ENCODE results near the gene ARL13A. TPM values are rescaled to one million over a fixed set of nuclear protein-coding genes. Genes with fewer than 3 reads are reported as not detected.

The ARL13A gene
- not detected for total RNA-seq

DNA sequence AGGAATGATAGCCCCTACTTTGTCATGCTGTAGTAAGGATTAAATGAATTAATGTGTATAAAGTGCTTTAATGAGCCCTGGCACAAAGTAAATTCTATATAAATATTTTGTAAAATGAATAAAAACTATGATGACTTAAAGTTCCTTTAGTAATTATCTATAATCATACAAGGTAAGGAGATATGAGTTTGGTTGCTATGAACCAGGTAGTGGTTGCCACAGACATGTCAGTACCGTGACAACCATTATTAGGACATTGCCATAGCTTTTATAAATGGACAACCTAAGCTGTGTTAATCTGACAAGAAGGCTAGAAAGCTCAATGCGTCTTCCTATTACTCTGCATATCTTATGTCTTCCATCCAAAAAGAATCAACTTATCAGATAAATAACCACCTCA, at the start of gene ARL13A:
Gene ARL13A (plus strand): TSS at position 301 of the 400 bp plus-strand sequence. CDS start 3,982 bp downstream, outside the sequence.
- Histone ChIP-seq H3K4me3 (no peak within 1 kb of the TSS), H3K4me1 (no peaks in the 10 kb centered on the region), H3K27ac (no peak within 1 kb of the TSS), H3K9me3 (no peaks in the 10 kb centered on the region), H3K36me3 (no peaks in the 10 kb centered on the region), H3K27me3 (no peaks in the 10 kb centered on the region)
- TF ChIP-seq EP300 (IDR thresholded peaks at IDR 0.05): no peak
- no peak for TF ChIP-seq CTCF (IDR thresholded peaks at IDR 0.05)
- no peak for TF ChIP-seq POLR2A (IDR thresholded peaks at IDR 0.05)
- no peak for TF ChIP-seq POLR2AphosphoS5 (IDR thresholded peaks at IDR 0.05)
- DNase-seq (ENCODE audit: low spot score in 2 of 2): no peak
- 75% methylated on average over 2 of the region's 2 CpGs for WGBS

DNA sequence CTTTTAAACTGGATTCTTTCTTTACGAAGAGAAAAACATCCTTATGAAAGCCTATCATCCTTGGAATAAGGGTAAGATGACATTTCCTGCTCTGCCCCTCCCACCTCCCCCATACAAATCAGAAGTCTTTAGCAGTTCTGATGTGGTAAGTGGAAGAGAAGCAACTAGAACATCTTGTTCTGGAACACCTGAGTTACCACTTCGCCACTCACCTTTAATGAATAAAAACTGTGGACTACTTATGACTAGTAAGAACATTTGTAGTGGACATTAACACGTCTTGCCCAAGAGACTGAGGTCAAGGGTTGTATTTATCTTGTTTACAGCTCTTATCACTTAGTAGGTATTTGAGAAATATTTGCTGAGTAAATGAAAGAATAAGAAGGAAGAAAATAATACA, 45.1 kb upstream of the ARL13A start:
- no peak overlapping the region for H3K4me3 ChIP-seq
- no peak overlapping the region for H3K27ac ChIP-seq
- TF ChIP-seq POLR2AphosphoS5 (IDR thresholded peaks at IDR 0.05): no peak
- TF ChIP-seq POLR2A (IDR thresholded peaks at IDR 0.05): no peak
- TF ChIP-seq CTCF (IDR thresholded peaks at IDR 0.05): no peak
- TF ChIP-seq EP300 (IDR thresholded peaks at IDR 0.05): no peak
- no peaks in the 10 kb centered on the region for H3K9me3 ChIP-seq
- 62% methylated on average over 3 of the region's 3 CpGs for WGBS
- DNase-seq (ENCODE audit: low spot score in 2 of 2): no peak
- H3K27me3 ChIP-seq: no peaks in the 10 kb centered on the region
- H3K4me1 ChIP-seq: peaks cover under 1% of the 10 kb centered on the region
- H3K36me3 ChIP-seq: no peaks in the 10 kb centered on the region

DNA sequence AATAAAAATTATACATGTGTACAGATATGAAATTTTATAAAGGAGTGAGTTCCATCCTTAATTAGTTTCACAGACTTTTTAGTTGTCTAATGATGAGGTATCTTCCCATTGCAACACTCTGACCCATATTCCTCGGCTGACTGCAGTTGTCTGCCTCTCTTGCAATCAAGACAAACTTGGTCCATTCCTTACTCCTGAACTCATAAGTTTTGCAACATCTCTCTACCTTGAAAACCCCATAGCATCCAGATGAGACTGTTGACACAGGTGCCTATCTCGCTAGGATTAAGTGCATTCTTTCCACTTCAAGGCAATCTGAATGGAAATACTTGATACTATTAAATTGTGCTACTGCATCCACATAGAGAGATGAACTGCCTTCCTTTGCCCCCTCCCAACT, 43.1 kb upstream of the ARL13A start:
- no peak for DNase-seq (ENCODE audit: low spot score in 2 of 2)
- Histone ChIP-seq H3K36me3 (no peaks in the 10 kb centered on the region), H3K27ac (no peak overlapping the region), H3K4me3 (no peak overlapping the region), H3K27me3 (no peaks in the 10 kb centered on the region), H3K9me3 (no peaks in the 10 kb centered on the region), H3K4me1 (peaks cover 5% of the 10 kb centered on the region)
- 83% methylated on average over 2 of the region's 2 CpGs for WGBS
- TF ChIP-seq CTCF (IDR thresholded peaks at IDR 0.05) (no peak), POLR2A (IDR thresholded peaks at IDR 0.05) (no peak), POLR2AphosphoS5 (IDR thresholded peaks at IDR 0.05) (no peak), EP300 (IDR thresholded peaks at IDR 0.05) (no peak)

- Histone ChIP-seq H3K4me3 (peak within 1 kb of the TSS; percentile 51), H3K36me3 (no peaks in the 10 kb centered on the region), H3K4me1 (peaks cover 5% of the 10 kb centered on the region), H3K27me3 (no peaks in the 10 kb centered on the region), H3K27ac (peak within 1 kb of the TSS; percentile 65), H3K9me3 (no peaks in the 10 kb centered on the region)
- WGBS: 44% methylated on average over 41 of the region's 51 CpGs
- DNase-seq (ENCODE audit: low spot score in 2 of 2): peak in 1 of 2 donors; percentile 63
- TF ChIP-seq CTCF (IDR thresholded peaks at IDR 0.05): no peak
- TF ChIP-seq POLR2A (IDR thresholded peaks at IDR 0.05): no peak
- TF ChIP-seq POLR2AphosphoS5 (IDR thresholded peaks at IDR 0.05): no peak
Measured at GRCh38 chrX:100928660-100929613, 40.6 kb upstream of the ARL13A start, which contains the start of gene XKRX. Gene XKRX, minus strand, starts transcription at chrX:100928917. Its CDS starts 613 bp downstream, at chrX:100928304.

GRCh38 chrX:100931218-100931924, 38.1 kb upstream of the ARL13A start:
- peaks cover 5% of the 10 kb centered on the region for H3K4me1 ChIP-seq
- no peak overlapping the region for H3K4me3 ChIP-seq
- no peak overlapping the region for H3K27ac ChIP-seq
- no peaks in the 10 kb centered on the region for H3K9me3 ChIP-seq
- no peaks in the 10 kb centered on the region for H3K27me3 ChIP-seq
- DNase-seq (ENCODE audit: low spot score in 2 of 2): no peak
- WGBS: 76% methylated on average over 4 of the region's 4 CpGs
- no peaks in the 10 kb centered on the region for H3K36me3 ChIP-seq
- TF ChIP-seq EP300 (IDR thresholded peaks at IDR 0.05) (no peak), POLR2A (IDR thresholded peaks at IDR 0.05) (no peak), CTCF (IDR thresholded peaks at IDR 0.05) (no peak), POLR2AphosphoS5 (IDR thresholded peaks at IDR 0.05) (no peak)

Data from suprapubic skin (tissue), 4 donors.